MM.1S (cell line): ENCODE results near the gene CDYL2.

Source experiments
- DNase-seq: peaks from one replicate; pipeline ENCODE4 v3.0.0-alpha.2; 2015
- H2AFZ ChIP-seq: fragments of 300-600 bp; sonication (generic); 2 replicates; pipeline ENCODE4 v1.6.0; 2016; ENCODE audit warnings: antibody characterized with exemption, low read length
- H3F3A ChIP-seq: fragments of 300-600 bp; sonication (generic); 2 replicates; pipeline ENCODE4 v1.6.1; 2016; ENCODE audit warnings: mild to moderate bottlenecking, antibody characterized with exemption, low read length, moderate library complexity, mixed read lengths; ENCODE audit not compliant: insufficient read depth
- H3K27ac ChIP-seq: fragments of 300-600 bp; sonication (generic); 2 replicates; pipeline ENCODE4 v1.5.1; 2016; ENCODE audit warnings: mild to moderate bottlenecking, low read length
- H3K27me3 ChIP-seq: fragments of 300-600 bp; sonication (generic); replicated peaks from 2 replicates; pipeline ENCODE4 v1.6.0; 2016; ENCODE audit warnings: low read length; ENCODE audit not compliant: insufficient read depth
- H3K36me3 ChIP-seq: fragments of 300-600 bp; sonication (generic); replicated peaks from 2 replicates; pipeline ENCODE4 v1.6.1; 2016; ENCODE audit warnings: mild to moderate bottlenecking, low read length, mixed read lengths; ENCODE audit not compliant: insufficient read depth
- H3K4me1 ChIP-seq: fragments of 300-600 bp; sonication (generic); 2 replicates; pipeline ENCODE4 v1.6.1; 2016; ENCODE audit warnings: low read length, mixed read lengths
- H3K4me2 ChIP-seq: fragments of 300-600 bp; sonication (generic); 2 replicates; pipeline ENCODE4 v1.6.0; 2016; ENCODE audit warnings: low read depth, low read length
- H3K4me3 ChIP-seq: fragments of 300-600 bp; sonication (generic); 2 replicates; pipeline ENCODE4 v1.5.1; 2016; ENCODE audit warnings: low read length, mixed read lengths
- H3K79me2 ChIP-seq: fragments of 300-600 bp; sonication (generic); 2 replicates; pipeline ENCODE4 v1.6.1; 2016; ENCODE audit warnings: mixed run types, low read length, mixed read lengths
- H3K9ac ChIP-seq: fragments of 300-600 bp; sonication (generic); 2 replicates; pipeline ENCODE4 v1.6.1; 2016; ENCODE audit warnings: low read length, mixed read lengths
- H3K9me2 ChIP-seq: fragments of 300-600 bp; sonication (generic); replicated peaks from 2 replicates; pipeline ENCODE4 v1.6.1; 2016; ENCODE audit warnings: mild to moderate bottlenecking, low read length, mixed read lengths; ENCODE audit not compliant: insufficient read depth
- H3K9me3 ChIP-seq: fragments of 300-600 bp; sonication (generic); replicated peaks from 2 replicates; pipeline ENCODE4 v1.6.1; 2016; ENCODE audit warnings: mild to moderate bottlenecking, low read length, mixed read lengths; ENCODE audit not compliant: insufficient read depth
- H4K20me1 ChIP-seq: fragments of 300-600 bp; sonication (generic); 2 replicates; pipeline ENCODE4 v1.6.1; 2016; ENCODE audit warnings: mild to moderate bottlenecking, low read length, moderate library complexity, mixed read lengths; ENCODE audit not compliant: insufficient read depth
- EZH2 ChIP-seq: fragments of 300-600 bp; sonication (generic); optimal IDR thresholded peaks from 2 replicates; pipeline ENCODE3; 2017; ENCODE audit warnings: low read depth, mild to moderate bottlenecking, antibody characterized with exemption, low read length, mixed read lengths
- EZH2phosphoT487 ChIP-seq: fragments of 300-600 bp; sonication (generic); IDR thresholded peaks from 2 replicates; pipeline ENCODE4 v1.6.1; 2018; ENCODE audit warnings: antibody characterized with exemption, low read length
- TF ChIP-seq, protein P1 (sequence below): fragments of 300-600 bp; sonication (generic); IDR thresholded peaks from 2 replicates; pipeline ENCODE4 v1.5.1; 2016; ENCODE audit warnings: antibody characterized with exemption, low read length, mixed read lengths

CDYL2 gene

GRCh38 chr16:80639636-80640035, 164.8 kb downstream of the CDYL2 start:
- Histone ChIP-seq H4K20me1 (no peaks in the 10 kb centered on the region), H3K27ac (no peak overlapping the region), H3K79me2 (no peaks in the 10 kb centered on the region), H3K4me3 (no peak overlapping the region), H2AFZ (no peak overlapping the region), H3K27me3 (no peaks in the 10 kb centered on the region), H3K9me2 (no peaks in the 10 kb centered on the region), H3F3A (no peaks in the 10 kb centered on the region), H3K9me3 (no peaks in the 10 kb centered on the region), H3K36me3 (no peaks in the 10 kb centered on the region), H3K9ac (no peak overlapping the region), H3K4me2 (no peak overlapping the region), H3K4me1 (no peaks in the 10 kb centered on the region)
- DNase-seq: no peak
- no peak for TF ChIP-seq EZH2phosphoT487
- no peak for TF ChIP-seq EZH2
- TF ChIP-seq, protein P1, sequence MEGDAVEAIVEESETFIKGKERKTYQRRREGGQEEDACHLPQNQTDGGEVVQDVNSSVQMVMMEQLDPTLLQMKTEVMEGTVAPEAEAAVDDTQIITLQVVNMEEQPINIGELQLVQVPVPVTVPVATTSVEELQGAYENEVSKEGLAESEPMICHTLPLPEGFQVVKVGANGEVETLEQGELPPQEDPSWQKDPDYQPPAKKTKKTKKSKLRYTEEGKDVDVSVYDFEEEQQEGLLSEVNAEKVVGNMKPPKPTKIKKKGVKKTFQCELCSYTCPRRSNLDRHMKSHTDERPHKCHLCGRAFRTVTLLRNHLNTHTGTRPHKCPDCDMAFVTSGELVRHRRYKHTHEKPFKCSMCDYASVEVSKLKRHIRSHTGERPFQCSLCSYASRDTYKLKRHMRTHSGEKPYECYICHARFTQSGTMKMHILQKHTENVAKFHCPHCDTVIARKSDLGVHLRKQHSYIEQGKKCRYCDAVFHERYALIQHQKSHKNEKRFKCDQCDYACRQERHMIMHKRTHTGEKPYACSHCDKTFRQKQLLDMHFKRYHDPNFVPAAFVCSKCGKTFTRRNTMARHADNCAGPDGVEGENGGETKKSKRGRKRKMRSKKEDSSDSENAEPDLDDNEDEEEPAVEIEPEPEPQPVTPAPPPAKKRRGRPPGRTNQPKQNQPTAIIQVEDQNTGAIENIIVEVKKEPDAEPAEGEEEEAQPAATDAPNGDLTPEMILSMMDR: no peak

GRCh38 chr16:80637621-80638020, 166.8 kb downstream of the CDYL2 start:
- Histone ChIP-seq H3F3A (no peaks in the 10 kb centered on the region), H2AFZ (no peak overlapping the region), H3K27ac (no peak overlapping the region), H3K9me3 (no peaks in the 10 kb centered on the region), H4K20me1 (no peaks in the 10 kb centered on the region), H3K4me1 (no peaks in the 10 kb centered on the region), H3K9me2 (no peaks in the 10 kb centered on the region), H3K27me3 (no peaks in the 10 kb centered on the region), H3K79me2 (no peaks in the 10 kb centered on the region), H3K36me3 (no peaks in the 10 kb centered on the region), H3K4me3 (no peak overlapping the region), H3K4me2 (no peak overlapping the region), H3K9ac (no peak overlapping the region)
- TF ChIP-seq, protein P1: no peak
- TF ChIP-seq EZH2: no peak
- no peak for TF ChIP-seq EZH2phosphoT487
- no peak for DNase-seq

GRCh38 chr16:80631581-80631980, 172.8 kb downstream of the CDYL2 start:
- H3K9me2 ChIP-seq: no peaks in the 10 kb centered on the region
- no peak overlapping the region for H3K9ac ChIP-seq
- H3K36me3 ChIP-seq: no peaks in the 10 kb centered on the region
- H3K9me3 ChIP-seq: no peaks in the 10 kb centered on the region
- TF ChIP-seq EZH2phosphoT487: no peak
- no peak for TF ChIP-seq EZH2
- TF ChIP-seq, protein P1: no peak
- H3K27me3 ChIP-seq: no peaks in the 10 kb centered on the region
- DNase-seq: no peak
- no peaks in the 10 kb centered on the region for H3K4me1 ChIP-seq
- no peak overlapping the region for H3K27ac ChIP-seq
- H3K4me2 ChIP-seq: no peak overlapping the region
- H2AFZ ChIP-seq: no peak overlapping the region
- H3K4me3 ChIP-seq: no peak overlapping the region
- no peaks in the 10 kb centered on the region for H4K20me1 ChIP-seq
- no peaks in the 10 kb centered on the region for H3K79me2 ChIP-seq
- H3F3A ChIP-seq: no peaks in the 10 kb centered on the region

DNA sequence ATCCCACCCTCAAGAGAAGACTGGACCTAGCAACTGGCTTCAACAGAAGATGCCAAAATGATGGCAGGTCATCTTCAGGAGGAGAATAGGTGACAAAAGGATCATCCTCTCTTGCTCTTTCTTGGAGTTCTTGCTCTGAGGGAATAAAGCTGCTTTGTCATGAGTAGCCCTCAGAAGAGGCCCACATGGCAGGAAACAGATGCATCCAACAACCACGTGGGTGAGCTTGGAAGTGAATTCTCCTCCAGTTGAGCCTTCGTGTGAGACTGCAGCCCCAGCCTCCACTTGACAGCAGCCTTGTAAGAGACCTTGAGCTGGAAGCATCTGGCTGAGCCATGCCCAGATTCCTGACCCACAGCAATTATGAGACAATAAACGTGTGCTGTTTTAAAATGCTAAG, 176.1 kb downstream of the CDYL2 start:
- TF ChIP-seq EZH2phosphoT487 (no peak), EZH2 (no peak)
- TF ChIP-seq, protein P1: no peak
- Histone ChIP-seq H2AFZ (no peak overlapping the region), H3K27me3 (no peaks in the 10 kb centered on the region), H3K4me1 (no peaks in the 10 kb centered on the region), H3K36me3 (no peaks in the 10 kb centered on the region), H3K9ac (no peak overlapping the region), H3K27ac (no peak overlapping the region), H3K9me2 (no peaks in the 10 kb centered on the region), H3K9me3 (no peaks in the 10 kb centered on the region), H3F3A (no peaks in the 10 kb centered on the region), H4K20me1 (no peaks in the 10 kb centered on the region), H3K79me2 (no peaks in the 10 kb centered on the region), H3K4me3 (no peak overlapping the region), H3K4me2 (no peak overlapping the region)
- DNase-seq: no peak
